HCT116 (cell line): ENCODE measurements around the gene NEK11. TPM values are rescaled to one million over a fixed set of nuclear protein-coding genes. Genes with fewer than 3 reads are reported as not detected.

Source experiments
- ATAC-seq: fragments of 200-7000 bp; cut with Tn5 transposase; 2 replicates; pipeline ENCODE4 v1.9.1; 2020; ENCODE audit warnings: mild to moderate bottlenecking, moderate library complexity
- BruUV-seq: library from RNA; stranded (reverse); fragments of 400-500 nt; replicated peaks from 2 replicates; lab custom pipeline; 2021; lab: Mats Ljungman, UMichigan
- CTCF ChIA-PET: fragments of 300-600 bp; sonication (Branson Sonifier 250); formaldehyde crosslinking; loops from one replicate; lab custom pipeline; 2021; ENCODE audit warnings: antibody characterized with exemption; lab: Charles Lee
- POLR2A ChIA-PET: fragments of 300-600, 350-600 bp; sonication (Branson Sonifier 250); formaldehyde crosslinking; loops from one replicate; lab custom pipeline; 2021; ENCODE audit warnings: antibody characterized with exemption; lab: Charles Lee
- RAD21 ChIA-PET, 2 experiments: fragments of 300-600 bp; sonication (Branson Sonifier 250); formaldehyde crosslinking; loops; one replicate each; lab custom pipeline; 2023; ENCODE audit warnings: low total read pairs in 2 of 2; ENCODE audit not compliant: uncharacterized antibody in 2 of 2, unreplicated experiment in 2 of 2, low non-redundant PET in 1 of 2; lab: Charles Lee
- DNase-seq: peaks from one replicate; pipeline ENCODE4 v3.0.0-alpha.2; 2010; ENCODE audit warnings: low read depth, low spot score
- H2AFZ ChIP-seq: fragments of 200-600 bp; shearing (Covaris generic), sonication (generic); 2 replicates; pipeline ENCODE4 v1.6.1; 2017; ENCODE audit warnings: low read depth, mixed run types, mixed read lengths, antibody characterized with exemption, low read length; ENCODE audit not compliant: poor library complexity, severe bottlenecking
- H3K27ac ChIP-seq: 2 replicates; pipeline ENCODE4 v1.5.1; 2012; ENCODE audit warnings: low read depth, low read length
- H3K27me3 ChIP-seq: fragments of 200-600 bp; sonication (generic); 2 replicates; pipeline ENCODE4 v1.6.1; 2016; ENCODE audit warnings: mixed run types, low read length, mixed read lengths; ENCODE audit not compliant: insufficient read depth
- H3K36me3 ChIP-seq, 2 experiments: fragments of 200-500 bp in 1 of 2; fragments of 200-600 bp in 1 of 2; sonication (Bioruptor generic) in 1 of 2; sonication (generic) in 1 of 2; 2 replicates each; pipeline versions ENCODE4 v1.5.1 to v1.6.1; 2014 to 2016; ENCODE audit warnings: low read length in 2 of 2, inconsistent platforms in 1 of 2, mixed read lengths in 1 of 2, mixed run types in 1 of 2; ENCODE audit not compliant: insufficient read depth in 2 of 2, control insufficient read depth in 1 of 2
- H3K4me1 ChIP-seq, 2 experiments: fragments of 200-600 bp in 1 of 2; sonication (generic) in 1 of 2; 2 replicates each; pipeline versions ENCODE4 v1.5.1 to v1.6.1; 2012 to 2017; ENCODE audit warnings: low read length in 2 of 2, inconsistent platforms in 1 of 2, mild to moderate bottlenecking in 1 of 2, mixed read lengths in 1 of 2, mixed run types in 1 of 2, moderate library complexity in 1 of 2; ENCODE audit not compliant: insufficient read depth in 2 of 2, control insufficient read depth in 1 of 2
- H3K4me2 ChIP-seq: fragments of 200-600 bp; sonication (generic); 2 replicates; pipeline ENCODE4 v1.6.1; 2017; ENCODE audit warnings: mixed run types, low read length, mixed read lengths
- H3K4me3 ChIP-seq, 2 experiments: fragments of 200-600 bp in 1 of 2; sonication (generic) in 1 of 2; replicated peaks in 1 of 2; 2 replicates each; pipeline ENCODE4 v1.5.1; 2011 to 2016; ENCODE audit warnings: low read length in 2 of 2, control low read depth in 1 of 2, low read depth in 1 of 2, mild to moderate bottlenecking in 1 of 2, mixed read lengths in 1 of 2, mixed run types in 1 of 2
- H3K79me2 ChIP-seq: fragments of 200-600 bp; sonication (generic); 2 replicates; pipeline ENCODE4 v1.6.1; 2017; ENCODE audit warnings: mild to moderate bottlenecking, mixed run types, low read length, moderate library complexity, mixed read lengths; ENCODE audit not compliant: insufficient read depth
- H3K9ac ChIP-seq: fragments of 200-600 bp; sonication (generic); 2 replicates; pipeline ENCODE4 v1.6.1; 2016; ENCODE audit warnings: low read length, mixed read lengths
- H3K9me2 ChIP-seq: fragments of 200-600 bp; sonication (generic), shearing (Covaris generic); 2 replicates; pipeline ENCODE4 v1.6.1; 2017; ENCODE audit warnings: mixed run types, mild to moderate bottlenecking, moderate library complexity; ENCODE audit not compliant: insufficient read depth
- H3K9me3 ChIP-seq, 2 experiments: fragments of 200-500 bp in 1 of 2; fragments of 200-600 bp in 1 of 2; sonication (Bioruptor generic) in 1 of 2; sonication (generic) in 1 of 2; 2 replicates each; pipeline ENCODE4 v1.6.1; 2014 to 2017; ENCODE audit warnings: low read length in 2 of 2, mixed read lengths in 2 of 2, inconsistent platforms in 1 of 2, low read depth in 1 of 2, mild to moderate bottlenecking in 1 of 2, mixed run types in 1 of 2, moderate library complexity in 1 of 2; ENCODE audit not compliant: control insufficient read depth in 1 of 2, insufficient read depth in 1 of 2
- H4K20me1 ChIP-seq: fragments of 200-600 bp; sonication (generic), shearing (Covaris generic); 2 replicates; pipeline ENCODE4 v1.6.1; 2017; ENCODE audit warnings: mixed run types, mild to moderate bottlenecking, moderate library complexity; ENCODE audit not compliant: insufficient read depth
- CBX3 ChIP-seq: IDR thresholded peaks from 2 replicates; pipeline ENCODE4 v1.6.1; 2012; ENCODE audit warnings: low read depth
- EGR1 ChIP-seq: IDR thresholded peaks from 2 replicates; pipeline ENCODE4 v1.6.1; 2012; ENCODE audit warnings: low read depth
- EZH2 ChIP-seq: fragments of 200-600 bp; sonication (generic); IDR thresholded peaks from 2 replicates; pipeline ENCODE4 v1.6.1; 2017; ENCODE audit warnings: antibody characterized with exemption, mixed run types
- EZH2phosphoT487 ChIP-seq: fragments of 200-600 bp; IDR thresholded peaks from 2 replicates; pipeline ENCODE4 v1.6.1; 2018; ENCODE audit warnings: antibody characterized with exemption, borderline replicate concordance
- FOSL1 ChIP-seq: IDR thresholded peaks from 2 replicates; pipeline ENCODE4 v1.6.1; 2012; ENCODE audit warnings: low read depth
- JUND ChIP-seq: IDR thresholded peaks from 2 replicates; pipeline ENCODE4 v1.6.1; 2012
- POLR2AphosphoS5 ChIP-seq: IDR thresholded peaks from 2 replicates; pipeline ENCODE4 v1.6.1; 2011; ENCODE audit warnings: mild to moderate bottlenecking, low read depth, low read length, moderate library complexity
- REST ChIP-seq: IDR thresholded peaks from 2 replicates; pipeline ENCODE4 v1.6.1; 2012; ENCODE audit warnings: low read depth
- SIN3A ChIP-seq: IDR thresholded peaks from 2 replicates; pipeline ENCODE4 v1.6.1; 2012; ENCODE audit warnings: low read depth
- SP1 ChIP-seq: IDR thresholded peaks from 2 replicates; pipeline ENCODE4 v1.6.1; 2012; ENCODE audit warnings: low read depth
- SRF ChIP-seq: IDR thresholded peaks from 2 replicates; pipeline ENCODE4 v1.6.1; 2012; ENCODE audit warnings: low read depth
- ZBTB33 ChIP-seq: IDR thresholded peaks from 2 replicates; pipeline ENCODE4 v1.6.1; 2011; ENCODE audit warnings: mild to moderate bottlenecking, low read length, moderate library complexity; ENCODE audit not compliant: insufficient replicate concordance; ENCODE audit errors: extremely low read depth
- ZFX ChIP-seq: fragments of 450-650 bp; IDR thresholded peaks from 2 replicates; pipeline ENCODE4 v1.6.1; 2017
- intact Hi-C: fragments of 100-400 bp; cut with micrococcal nuclease; formaldehyde crosslinking; loops from 2 replicates; pipeline ENCODE4 v1.10.0; 2022
- total RNA-seq: library from RNA; stranded (reverse); gene quantifications from one replicate; pipeline ENCODE4 v1.2.1, GENCODE V29; 2021; ENCODE audit not compliant: unreplicated experiment

Gene NEK11
- total RNA-seq, 1 experiment from 2014 or later: 3.1 TPM

- no TSS peak for BruUV-seq
- Histone ChIP-seq H3K9ac (no peak overlapping the region), H3K27ac (no peak overlapping the region), H3K9me3 (no peaks in the 10 kb centered on the region), H3K4me1 (peaks cover 11 to 16% of the 10 kb centered on the region in 2 experiments; a peak in 3 of 4 replicates), H3K79me2 (no peaks in the 10 kb centered on the region), H3K4me3 (peak overlapping the region in 1 of 2 experiments; percentile 64; a peak in 1 of 4 replicates), H3K9me2 (no peaks in the 10 kb centered on the region), H3K36me3 (no peaks in the 10 kb centered on the region), H4K20me1 (no peaks in the 10 kb centered on the region), H2AFZ (no peak overlapping the region), H3K27me3 (no peaks in the 10 kb centered on the region), H3K4me2 (peak overlapping the region; percentile 92)
- ChIA-PET POLR2A (no interaction called here), RAD21 (no interaction called here), CTCF (no interaction called here)
- DNase-seq (no peak), ATAC-seq (no peak)
- TF ChIP-seq REST (no peak), ZBTB33 (no peak), SRF (no peak), ZFX (no peak), FOSL1 (no peak), EZH2 (no peak), POLR2AphosphoS5 (no peak), SIN3A (no peak), SP1 (no peak), EZH2phosphoT487 (no peak), EGR1 (no peak), CBX3 (no peak), JUND (no peak)
- intact Hi-C loops: loop anchor here (5.0 to 10.0 kb wide), 2 partner anchors 477 to 1369 kb away; partner anchors contain the start of gene MRPL3
These were observed 1.1 kb upstream of the NEK11 start for GRCh38 chr3:131025539-131025938.
